ENCODE results near the gene ACOXL.
A peak's percentile ranks its signal among the peaks of the same experiment; 100 is the strongest.
"Not testable (repeated sequence)": the region's sequence is repeated elsewhere in the genome, so short reads cannot be mapped to it uniquely, and the experiment has no call there.

ACOXL gene

GRCh38 chr2:110732422-110733413 is at the start of gene ACOXL:
Gene ACOXL (plus strand): TSS chr2:110732573. CDS start chr2:110768390, 35,817 bp downstream.
- Histone ChIP-seq H3K4me1 (ENCODE audit: control insufficient read depth, low read depth, low read length) (peaks cover 37% of the 10 kb centered on the region), H3K9ac (ENCODE audit: low read length) (peak within 1 kb of the TSS; percentile 28), H3K9me3 (ENCODE audit: control insufficient read depth, low read depth, low read length) (no peaks in the 10 kb centered on the region), H3K27me3 (ENCODE audit: control insufficient read depth, insufficient read depth, low read length) (peaks cover 32% of the 10 kb centered on the region), H3K36me3 (ENCODE audit: control insufficient read depth, low read depth, low read length) (no peaks in the 10 kb centered on the region), H3K4me3 (ENCODE audit: low read length) (peak within 1 kb of the TSS; percentile 71), H3K27ac (ENCODE audit: low read length) (no peak within 1 kb of the TSS)

- H3K9me3 ChIP-seq (ENCODE audit: control insufficient read depth, low read depth, low read length): no peaks in the 10 kb centered on the region
- H3K27ac ChIP-seq (ENCODE audit: low read length): no peak overlapping the region
- no peak overlapping the region for H3K4me3 ChIP-seq (ENCODE audit: low read length)
- peaks cover 9% of the 10 kb centered on the region for H3K27me3 ChIP-seq (ENCODE audit: control insufficient read depth, insufficient read depth, low read length)
- no peaks in the 10 kb centered on the region for H3K36me3 ChIP-seq (ENCODE audit: control insufficient read depth, low read depth, low read length)
- H3K4me1 ChIP-seq (ENCODE audit: control insufficient read depth, low read depth, low read length): peaks cover 38% of the 10 kb centered on the region
- no peak overlapping the region for H3K9ac ChIP-seq (ENCODE audit: low read length)
Measured at GRCh38 chr2:110682872-110683271, 49.5 kb upstream of the ACOXL start.

- not testable (repeated sequence) for H3K36me3 ChIP-seq (ENCODE audit: control insufficient read depth, low read depth, low read length); H3K9me3 ChIP-seq (ENCODE audit: control insufficient read depth, low read depth, low read length)
- peaks cover 22% of the 10 kb centered on the region for H3K27me3 ChIP-seq (ENCODE audit: control insufficient read depth, insufficient read depth, low read length)
- H3K27ac ChIP-seq (ENCODE audit: low read length): peak overlapping the region; percentile 95
- peaks cover 42% of the 10 kb centered on the region for H3K4me1 ChIP-seq (ENCODE audit: control insufficient read depth, low read depth, low read length)
- H3K9ac ChIP-seq (ENCODE audit: low read length): peak overlapping the region; percentile 77
- peak overlapping the region; percentile 55 for H3K4me3 ChIP-seq (ENCODE audit: low read length)
Measured at GRCh38 chr2:110687775-110688484, 44.4 kb upstream of the ACOXL start.

GRCh38 chr2:110688594-110689091 is 43.7 kb upstream of the ACOXL start:
- Histone ChIP-seq H3K27ac (ENCODE audit: low read length) (peak overlapping the region; percentile 95), H3K36me3 (ENCODE audit: control insufficient read depth, low read depth, low read length) (no peaks in the 10 kb centered on the region), H3K4me3 (ENCODE audit: low read length) (peak overlapping the region; percentile 55), H3K9me3 (ENCODE audit: control insufficient read depth, low read depth, low read length) (no peaks in the 10 kb centered on the region), H3K27me3 (ENCODE audit: control insufficient read depth, insufficient read depth, low read length) (peaks cover 22% of the 10 kb centered on the region), H3K9ac (ENCODE audit: low read length) (peak overlapping the region; percentile 77), H3K4me1 (ENCODE audit: control insufficient read depth, low read depth, low read length) (peaks cover 36% of the 10 kb centered on the region)

- no peaks in the 10 kb centered on the region for H3K36me3 ChIP-seq (ENCODE audit: control insufficient read depth, low read depth, low read length)
- H3K9me3 ChIP-seq (ENCODE audit: control insufficient read depth, low read depth, low read length): no peaks in the 10 kb centered on the region
- peaks cover 17% of the 10 kb centered on the region for H3K27me3 ChIP-seq (ENCODE audit: control insufficient read depth, insufficient read depth, low read length)
- H3K27ac ChIP-seq (ENCODE audit: low read length): no peak overlapping the region
- H3K4me3 ChIP-seq (ENCODE audit: low read length): no peak overlapping the region
- no peak overlapping the region for H3K9ac ChIP-seq (ENCODE audit: low read length)
- peaks cover 34% of the 10 kb centered on the region for H3K4me1 ChIP-seq (ENCODE audit: control insufficient read depth, low read depth, low read length)
Measured at GRCh38 chr2:110690083-110690965, 42.0 kb upstream of the ACOXL start.

- H3K4me3 ChIP-seq (ENCODE audit: low read length): no peak overlapping the region
- H3K9me3 ChIP-seq (ENCODE audit: control insufficient read depth, low read depth, low read length): no peaks in the 10 kb centered on the region
- H3K36me3 ChIP-seq (ENCODE audit: control insufficient read depth, low read depth, low read length): no peaks in the 10 kb centered on the region
- peaks cover 34% of the 10 kb centered on the region for H3K4me1 ChIP-seq (ENCODE audit: control insufficient read depth, low read depth, low read length)
- no peak overlapping the region for H3K27ac ChIP-seq (ENCODE audit: low read length)
- H3K9ac ChIP-seq (ENCODE audit: low read length): no peak overlapping the region
- peaks cover 17% of the 10 kb centered on the region for H3K27me3 ChIP-seq (ENCODE audit: control insufficient read depth, insufficient read depth, low read length)
Measured at GRCh38 chr2:110691612-110692258, 40.6 kb upstream of the ACOXL start.

- H3K4me1 ChIP-seq (ENCODE audit: control insufficient read depth, low read depth, low read length): peaks cover 10% of the 10 kb centered on the region
- H3K4me3 ChIP-seq (ENCODE audit: low read length); H3K9me3 ChIP-seq (ENCODE audit: control insufficient read depth, low read depth, low read length); H3K27ac ChIP-seq (ENCODE audit: low read length); H3K27me3 ChIP-seq (ENCODE audit: control insufficient read depth, insufficient read depth, low read length); H3K9ac ChIP-seq (ENCODE audit: low read length); H3K36me3 ChIP-seq (ENCODE audit: control insufficient read depth, low read depth, low read length): not testable (repeated sequence)
Measured at GRCh38 chr2:110695146-110695898, 37.1 kb upstream of the ACOXL start.

- H3K27ac ChIP-seq (ENCODE audit: low read length); H3K9ac ChIP-seq (ENCODE audit: low read length); H3K27me3 ChIP-seq (ENCODE audit: control insufficient read depth, insufficient read depth, low read length); H3K9me3 ChIP-seq (ENCODE audit: control insufficient read depth, low read depth, low read length); H3K4me3 ChIP-seq (ENCODE audit: low read length); H3K36me3 ChIP-seq (ENCODE audit: control insufficient read depth, low read depth, low read length): not testable (repeated sequence)
- H3K4me1 ChIP-seq (ENCODE audit: control insufficient read depth, low read depth, low read length): peaks cover 19% of the 10 kb centered on the region
Measured at GRCh38 chr2:110698253-110698652, 34.1 kb upstream of the ACOXL start.

- Histone ChIP-seq H3K9me3 (ENCODE audit: control insufficient read depth, low read depth, low read length) (no peaks in the 10 kb centered on the region), H3K27ac (ENCODE audit: low read length) (no peak overlapping the region), H3K36me3 (ENCODE audit: control insufficient read depth, low read depth, low read length) (no peaks in the 10 kb centered on the region), H3K4me3 (ENCODE audit: low read length) (no peak overlapping the region), H3K9ac (ENCODE audit: low read length) (no peak overlapping the region), H3K4me1 (ENCODE audit: control insufficient read depth, low read depth, low read length) (peaks cover 19% of the 10 kb centered on the region), H3K27me3 (ENCODE audit: control insufficient read depth, insufficient read depth, low read length) (no peaks in the 10 kb centered on the region)
Measured at GRCh38 chr2:110702514-110703380, 29.6 kb upstream of the ACOXL start.
